Dermis blood vessel endothelial cell (primary cell): ENCODE measurements around the gene MDM2. TPM values are rescaled to one million over a fixed set of nuclear protein-coding genes. Genes with fewer than 3 reads are reported as not detected.
"Not testable (repeated sequence)": the region's sequence is repeated elsewhere in the genome, so short reads cannot be mapped to it uniquely, and the experiment has no call there.

Experiments
- DNase-seq: peaks from one replicate; pipeline ENCODE4 v3.0.0; 2010
- total RNA-seq: library from RNA; depleted of rRNA; stranded (reverse); fragments of >200 nt; gene quantifications from 2 replicates; pipeline ENCODE4 v1.2.3, GENCODE V29; 2014

The MDM2 gene
- total RNA-seq, 1 donor from 2014 or later = 201 TPM

DNA sequence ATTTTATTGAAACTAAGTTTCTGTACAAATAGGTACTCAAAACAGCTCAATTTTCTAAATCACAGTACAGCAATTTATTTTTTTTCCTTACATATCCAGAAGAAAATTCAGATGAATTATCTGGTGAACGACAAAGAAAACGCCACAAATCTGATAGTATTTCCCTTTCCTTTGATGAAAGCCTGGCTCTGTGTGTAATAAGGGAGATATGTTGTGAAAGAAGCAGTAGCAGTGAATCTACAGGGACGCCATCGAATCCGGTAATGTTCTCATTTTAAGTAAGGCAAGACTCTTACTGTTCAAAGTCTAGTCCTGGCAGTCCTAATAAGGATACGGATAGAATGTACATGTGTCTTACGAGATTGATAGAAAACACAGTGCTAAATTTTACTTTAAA, 20.7 kb downstream of the MDM2 start:
- no peak for DNase-seq

DNA sequence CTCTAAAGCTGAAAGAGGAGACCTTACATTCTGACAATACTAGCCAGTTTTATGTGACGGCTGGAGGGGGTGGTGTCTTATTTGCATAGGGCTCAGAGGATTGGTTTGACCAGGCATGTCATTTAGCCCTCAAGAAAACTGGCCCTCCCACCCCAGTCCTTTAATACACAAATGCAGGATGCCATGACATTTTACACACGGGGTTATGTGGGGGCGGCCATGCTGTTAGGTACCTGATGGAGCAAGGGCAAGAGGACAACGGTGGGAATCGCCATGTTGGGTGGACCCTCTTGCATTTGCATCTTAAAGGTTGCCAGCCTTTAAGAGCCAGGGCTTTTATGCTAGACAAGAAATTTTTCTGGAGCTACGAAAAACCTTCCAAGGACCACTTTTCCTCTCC, 23.3 kb downstream of the MDM2 start:
- peak; percentile 21 for DNase-seq

DNA sequence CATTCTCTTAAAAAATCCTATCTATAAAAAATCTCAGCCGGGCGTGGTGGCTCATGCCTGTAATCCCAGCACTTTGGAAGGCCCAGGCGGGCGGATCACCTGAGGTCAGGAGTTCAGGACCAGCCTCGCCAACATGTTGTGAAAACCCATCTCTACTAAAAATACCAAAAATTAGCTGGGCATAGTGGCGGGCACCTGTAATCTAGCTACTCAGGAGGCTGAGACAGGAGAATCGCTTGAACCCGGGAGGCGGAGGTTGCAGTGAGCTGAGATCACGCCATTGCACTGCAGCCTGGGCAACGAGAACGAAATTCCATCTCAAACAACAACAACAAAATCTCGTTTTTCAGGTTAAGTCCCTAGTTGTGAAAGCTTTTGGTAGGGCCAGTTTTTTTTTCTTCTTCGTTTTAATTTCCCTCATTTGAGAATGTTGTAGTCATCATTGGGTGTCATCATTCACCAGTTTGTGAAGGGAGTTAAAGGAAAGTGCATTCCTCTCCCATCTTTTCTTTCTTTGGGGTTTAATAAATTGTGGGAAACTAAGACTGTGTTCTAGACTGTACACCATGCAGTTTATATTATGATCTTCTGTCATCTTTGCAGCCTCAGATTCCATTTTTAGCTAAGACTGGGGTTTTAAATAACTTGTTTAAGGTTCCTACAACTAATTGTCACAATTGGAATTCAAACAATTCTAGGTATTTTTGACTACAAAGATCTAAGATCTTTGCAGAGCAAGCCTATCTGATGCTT, 23.9 kb downstream of the MDM2 start:
- no peak for DNase-seq

DNA sequence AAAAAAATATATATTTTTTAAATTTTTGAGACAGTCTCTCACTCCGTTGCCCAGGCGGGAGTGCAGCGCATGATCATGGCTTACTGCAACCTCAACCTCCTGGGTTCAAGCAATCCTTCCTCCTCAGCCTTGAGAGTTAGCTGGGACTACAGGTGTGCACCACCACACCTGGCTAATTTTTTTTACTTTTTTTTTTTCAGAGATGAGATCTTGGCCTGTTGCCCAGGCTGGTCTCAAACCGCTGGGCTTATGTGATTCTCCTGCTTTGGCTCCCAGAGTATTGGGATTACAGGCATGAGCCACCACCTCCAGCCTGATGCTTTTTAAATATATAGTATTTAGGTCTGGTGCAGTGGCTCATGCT, 24.5 kb downstream of the MDM2 start:
- no peak for DNase-seq

DNA sequence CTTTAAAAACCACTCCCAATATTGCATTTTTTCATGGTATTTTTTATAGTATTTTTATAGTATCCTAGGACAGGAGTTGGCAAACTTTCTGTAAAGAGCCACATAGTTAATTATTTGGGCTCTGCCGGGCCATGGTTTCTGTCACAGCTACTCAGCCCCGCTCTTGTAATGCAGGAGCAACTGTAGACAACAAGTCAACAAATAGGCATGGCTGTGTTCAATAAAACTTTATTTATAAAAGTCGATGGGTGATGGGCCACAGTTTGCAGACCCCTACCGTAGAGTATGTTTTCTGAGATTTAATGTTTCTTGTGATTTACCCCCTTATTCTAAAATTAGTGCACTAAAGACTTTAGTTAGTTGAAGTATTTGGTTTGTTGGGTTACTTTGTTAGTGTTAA, 25.5 kb downstream of the MDM2 start:
- no peak for DNase-seq

DNA sequence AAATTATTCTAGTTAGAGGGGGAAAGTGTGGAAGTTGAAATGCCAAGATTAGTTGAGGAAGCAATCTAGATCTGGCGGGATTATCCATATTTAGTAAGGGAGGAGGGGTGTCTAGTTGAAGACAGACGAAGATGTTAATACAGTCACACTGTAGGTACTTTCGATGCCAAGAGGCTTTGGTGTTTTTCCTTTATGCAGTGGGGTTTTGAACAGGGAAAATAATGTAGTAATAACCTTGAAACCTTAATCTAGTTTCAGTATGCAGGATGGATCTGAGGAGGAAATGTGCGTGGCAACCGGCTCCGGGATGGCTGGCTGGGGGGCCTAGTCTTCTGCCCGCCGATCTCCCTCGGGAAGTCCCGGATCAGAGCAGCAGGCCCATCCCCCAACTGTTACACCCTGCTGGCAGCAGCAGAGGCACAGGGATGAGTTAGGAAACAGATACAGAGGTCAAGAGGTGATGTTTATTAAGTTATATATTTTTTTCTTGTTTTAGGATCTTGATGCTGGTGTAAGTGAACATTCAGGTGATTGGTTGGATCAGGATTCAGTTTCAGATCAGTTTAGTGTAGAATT, 27.4 kb downstream of the MDM2 start:
- DNase-seq = no peak

DNA sequence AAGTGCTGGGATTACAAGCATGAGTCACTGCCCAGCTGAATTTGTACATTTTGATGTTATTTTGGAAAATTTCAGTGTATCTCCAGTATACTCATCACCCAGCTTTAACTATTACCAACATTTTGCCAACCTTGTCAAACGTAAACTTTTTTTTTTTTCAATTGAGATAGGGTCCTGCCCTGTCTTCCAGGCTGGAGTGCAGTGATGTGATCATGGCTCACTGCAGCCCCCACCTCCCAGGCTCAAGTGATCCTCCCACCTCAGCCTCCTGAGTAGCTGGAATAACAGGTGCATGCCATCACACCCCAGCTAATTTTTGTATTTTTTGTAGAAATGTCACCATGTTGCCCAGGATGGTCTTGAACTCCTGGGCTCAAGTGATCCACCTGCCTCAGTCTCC, 29.2 kb downstream of the MDM2 start:
- no peak for DNase-seq

DNA sequence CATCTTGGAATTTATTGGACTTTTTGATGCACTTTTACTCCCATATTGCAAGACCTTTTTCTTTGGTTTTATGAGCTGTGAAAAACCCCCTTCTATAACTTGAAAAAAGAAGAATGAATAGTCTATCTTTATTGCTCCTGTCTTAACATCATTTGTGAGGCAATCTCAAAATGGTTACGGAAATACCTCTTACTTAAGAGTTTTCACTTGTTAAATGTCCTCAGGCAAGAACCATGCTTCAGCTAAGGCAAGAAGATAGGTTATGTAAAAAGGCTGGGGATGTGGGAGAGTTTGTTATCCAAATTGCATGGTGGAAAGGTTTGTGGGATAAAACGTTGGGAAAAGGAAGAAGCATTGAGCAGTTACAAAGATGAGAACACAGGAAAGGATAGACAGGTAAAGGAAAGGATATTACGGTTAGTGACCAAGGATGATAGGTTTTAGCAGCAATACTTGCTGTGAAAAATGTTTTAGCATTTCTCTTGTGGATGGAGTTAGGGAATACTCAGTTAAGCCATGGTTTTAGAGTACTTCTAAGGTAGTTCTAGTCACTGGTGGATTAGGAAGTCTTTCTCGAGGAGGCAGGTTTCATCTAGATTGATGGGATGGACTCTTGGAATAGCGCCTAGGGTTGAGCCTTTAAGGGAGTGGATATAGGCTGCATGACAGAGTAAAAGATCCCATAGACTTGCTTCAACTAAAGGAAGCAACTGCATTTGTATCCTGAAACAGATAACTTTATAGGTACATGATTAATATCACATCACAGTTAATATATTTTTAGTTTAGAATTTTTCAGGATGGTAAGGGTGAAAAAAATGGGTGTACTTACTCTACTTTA, 30.3 kb downstream of the MDM2 start:
- DNase-seq = no peak

DNA sequence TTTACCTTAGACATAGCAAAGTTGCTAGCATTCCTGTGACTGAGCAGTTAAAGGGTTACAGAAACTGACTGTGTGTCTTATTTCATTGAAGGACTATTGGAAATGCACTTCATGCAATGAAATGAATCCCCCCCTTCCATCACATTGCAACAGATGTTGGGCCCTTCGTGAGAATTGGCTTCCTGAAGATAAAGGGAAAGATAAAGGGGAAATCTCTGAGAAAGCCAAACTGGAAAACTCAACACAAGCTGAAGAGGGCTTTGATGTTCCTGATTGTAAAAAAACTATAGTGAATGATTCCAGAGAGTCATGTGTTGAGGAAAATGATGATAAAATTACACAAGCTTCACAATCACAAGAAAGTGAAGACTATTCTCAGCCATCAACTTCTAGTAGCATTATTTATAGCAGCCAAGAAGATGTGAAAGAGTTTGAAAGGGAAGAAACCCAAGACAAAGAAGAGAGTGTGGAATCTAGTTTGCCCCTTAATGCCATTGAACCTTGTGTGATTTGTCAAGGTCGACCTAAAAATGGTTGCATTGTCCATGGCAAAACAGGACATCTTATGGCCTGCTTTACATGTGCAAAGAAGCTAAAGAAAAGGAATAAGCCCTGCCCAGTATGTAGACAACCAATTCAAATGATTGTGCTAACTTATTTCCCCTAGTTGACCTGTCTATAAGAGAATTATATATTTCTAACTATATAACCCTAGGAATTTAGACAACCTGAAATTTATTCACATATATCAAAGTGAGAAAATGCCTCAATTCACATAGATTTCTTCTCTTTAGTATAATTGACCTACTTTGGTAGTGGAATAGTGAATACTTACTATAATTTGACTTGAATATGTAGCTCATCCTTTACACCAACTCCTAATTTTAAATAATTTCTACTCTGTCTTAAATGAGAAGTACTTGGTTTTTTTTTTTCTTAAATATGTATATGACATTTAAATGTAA, 31.5 kb downstream of the MDM2 start:
- no peak for DNase-seq

DNA sequence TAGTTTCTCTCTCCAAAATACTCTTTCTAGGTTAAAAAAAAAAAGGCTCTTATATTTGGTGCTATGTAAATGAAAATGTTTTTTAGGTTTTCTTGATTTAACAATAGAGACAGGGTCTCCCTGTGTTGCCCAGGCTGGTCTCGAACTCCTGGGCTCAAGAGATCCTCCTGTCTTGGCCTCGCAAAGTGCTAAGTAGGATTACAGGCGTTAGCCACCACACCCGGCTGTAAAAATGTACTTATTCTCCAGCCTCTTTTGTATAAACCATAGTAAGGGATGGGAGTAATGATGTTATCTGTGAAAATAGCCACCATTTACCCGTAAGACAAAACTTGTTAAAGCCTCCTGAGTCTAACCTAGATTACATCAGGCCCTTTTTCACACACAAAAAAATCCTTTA, 33.2 kb downstream of the MDM2 start:
- not testable (repeated sequence) for DNase-seq

DNA sequence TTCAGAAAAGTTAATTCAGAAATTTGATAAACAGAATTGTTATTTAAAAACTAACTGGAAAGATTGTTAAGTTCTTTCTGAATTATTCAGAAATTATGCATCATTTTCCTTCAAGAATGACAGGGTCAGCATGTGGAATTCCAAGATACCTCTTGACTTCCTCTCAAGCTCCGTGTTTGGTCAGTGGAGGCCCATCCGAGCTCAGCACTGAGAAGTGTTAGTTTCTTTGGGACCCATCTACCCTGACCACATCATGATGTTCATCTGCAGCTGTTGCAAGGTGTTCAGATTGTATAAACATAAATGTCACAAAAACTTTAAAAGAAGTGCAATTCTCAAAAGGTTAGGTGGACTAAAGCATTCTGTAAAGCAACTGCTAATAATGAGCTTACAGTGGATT, 33.7 kb downstream of the MDM2 start:
- DNase-seq = no peak

DNA sequence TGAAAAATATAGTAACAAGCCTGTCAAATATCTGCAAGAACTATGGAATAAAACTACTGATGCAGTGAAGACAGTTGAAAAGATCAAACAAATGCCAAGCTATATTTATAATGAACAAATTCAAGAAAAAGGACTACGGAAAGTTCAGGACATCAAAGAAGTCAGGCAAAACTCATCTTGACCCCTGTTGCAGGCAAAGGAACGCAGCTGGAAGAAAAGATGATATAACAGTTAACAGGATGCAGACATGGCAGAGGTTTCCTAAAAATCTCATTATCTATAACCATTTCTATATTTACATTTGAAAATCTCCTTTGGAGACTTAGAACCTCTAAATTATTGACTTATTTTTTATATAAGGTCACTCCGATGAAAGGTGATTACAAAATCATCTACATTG, 34.1 kb downstream of the MDM2 start:
- DNase-seq = no peak

DNA sequence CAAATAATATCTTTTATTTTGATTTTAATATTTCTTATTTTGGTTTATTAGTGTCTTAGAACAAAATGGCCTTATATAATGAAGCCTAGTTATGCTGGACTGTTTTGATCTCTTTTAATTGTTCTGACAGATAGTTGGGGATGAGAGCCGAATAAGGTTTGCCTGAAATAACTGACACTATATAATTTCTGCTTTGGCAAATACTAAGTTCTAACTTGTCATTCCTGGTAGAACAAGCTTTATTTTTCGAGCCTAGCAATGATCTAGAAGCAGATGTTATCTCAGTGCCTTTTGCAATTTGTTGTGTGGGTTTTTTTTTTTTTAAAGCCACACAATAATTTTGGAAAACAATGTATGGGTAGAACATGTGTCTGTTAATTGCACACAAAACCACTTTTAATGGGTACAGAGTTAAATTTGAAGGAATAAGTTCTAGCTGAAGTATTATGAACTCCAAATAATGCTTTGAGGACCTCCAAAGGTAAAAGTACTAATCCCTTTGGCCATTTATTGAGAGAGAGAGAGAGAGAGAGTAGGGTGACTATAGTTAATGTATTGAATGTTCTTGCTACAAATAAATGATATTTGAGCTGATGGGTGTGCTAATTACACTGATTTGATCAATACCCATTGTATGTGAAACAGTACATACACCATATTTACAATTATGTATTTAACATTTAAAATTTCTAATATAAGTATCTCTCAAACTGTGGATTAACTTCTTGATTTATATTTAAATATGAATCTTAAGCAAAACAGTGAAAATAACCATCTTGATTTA, 35.0 kb downstream of the MDM2 start:
- DNase-seq = no peak

DNA sequence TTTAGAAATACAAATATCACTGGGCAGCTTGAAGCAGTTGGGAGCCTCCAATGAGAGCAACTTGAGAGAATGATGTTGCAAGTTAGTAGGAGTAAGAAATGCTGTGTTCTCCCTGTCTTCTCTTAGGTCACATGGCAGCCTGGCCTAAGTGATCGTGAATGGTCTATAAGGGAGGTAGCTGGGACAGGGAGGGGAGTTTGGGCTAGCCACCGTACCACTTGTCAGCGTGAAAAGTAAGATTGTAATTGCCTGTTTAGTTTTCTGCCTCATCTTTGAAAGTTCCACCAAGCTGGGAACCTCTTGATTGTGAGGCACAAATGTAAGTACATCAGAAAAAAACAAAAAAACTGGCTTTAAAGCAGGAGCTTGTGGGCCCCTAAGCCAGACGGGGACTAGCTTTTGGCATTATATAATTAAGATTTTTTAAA, 36.4 kb downstream of the MDM2 start:
- DNase-seq = no peak

DNA sequence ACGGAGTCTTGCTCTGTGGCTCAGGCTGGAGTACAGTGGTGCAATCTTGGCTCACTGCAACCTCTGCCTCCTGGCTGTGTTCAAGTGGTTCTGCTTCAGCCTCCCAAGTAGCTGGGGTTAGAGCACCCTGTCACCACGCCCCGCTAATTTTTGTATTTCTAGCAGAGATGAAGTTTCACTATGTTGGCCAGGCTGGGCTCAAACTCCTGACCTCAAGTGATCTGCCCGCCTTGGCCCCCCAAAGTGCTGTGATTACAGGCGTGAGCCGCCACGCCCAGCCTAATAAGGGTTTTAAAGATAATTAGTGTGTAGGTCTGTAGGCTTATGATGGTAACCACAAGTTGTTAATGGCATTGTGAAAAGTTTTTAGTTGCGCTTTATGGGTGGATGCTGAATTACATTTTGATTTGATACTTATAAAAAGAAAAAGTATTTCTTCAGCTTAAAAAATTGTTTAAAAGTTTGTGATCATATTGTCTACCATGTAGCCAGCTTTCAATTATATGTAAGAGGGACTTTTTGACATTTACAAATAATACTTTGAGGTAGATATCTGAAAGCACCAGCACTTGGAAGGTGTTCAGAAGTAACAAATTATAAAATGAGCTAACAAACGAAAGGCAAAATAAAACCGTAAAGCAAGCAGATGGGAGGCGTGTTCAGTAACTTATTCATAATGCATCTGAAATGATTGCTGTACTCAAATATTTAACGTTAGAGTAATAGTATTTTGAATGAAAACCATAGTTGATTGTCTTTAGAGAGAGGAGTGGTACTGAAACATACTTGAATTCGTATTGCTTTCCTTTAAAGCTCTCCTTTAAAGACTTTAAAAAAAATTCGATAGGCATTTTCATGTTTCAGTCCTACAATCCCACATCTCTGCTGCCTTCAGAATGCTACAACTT, 37.1 kb downstream of the MDM2 start:
- no peak for DNase-seq

DNA sequence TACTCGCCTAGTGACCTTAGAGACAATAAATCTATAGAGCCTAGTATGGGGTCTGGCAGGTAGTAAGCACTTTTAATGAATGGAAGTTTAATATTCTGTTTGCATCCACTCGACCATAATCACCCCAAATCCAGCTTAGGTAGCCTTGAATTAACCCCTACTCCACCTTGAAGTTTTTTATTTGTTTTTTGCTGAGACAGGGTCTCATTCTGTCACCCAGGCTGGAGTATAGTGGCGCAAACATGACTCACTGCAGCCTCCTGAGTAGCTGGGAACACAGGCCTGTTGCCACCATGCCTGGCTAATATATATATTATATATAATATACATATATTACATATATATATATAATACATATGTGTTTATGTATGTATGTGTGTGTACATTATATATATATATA, 38.8 kb downstream of the MDM2 start:
- DNase-seq = no peak

DNA sequence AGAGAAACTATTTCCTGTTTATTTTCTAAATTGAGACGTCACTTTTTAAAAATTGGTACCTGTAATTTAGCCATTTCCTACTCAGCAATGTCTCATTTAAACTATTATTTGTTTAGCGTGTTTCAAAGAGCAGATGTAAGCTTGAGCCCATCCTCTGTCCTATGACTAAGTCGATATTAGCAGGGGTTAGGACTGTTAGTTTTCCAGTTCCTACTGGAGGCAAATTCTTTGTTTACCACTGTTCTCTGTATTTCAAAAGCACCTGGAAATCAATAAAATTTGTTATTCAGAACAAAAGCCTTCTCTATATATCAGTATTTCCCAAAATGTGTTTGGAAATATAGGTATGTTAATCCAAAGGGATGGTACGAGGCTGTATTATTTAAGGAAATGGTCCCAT, 42.4 kb downstream of the MDM2 start:
- DNase-seq = no peak

DNA sequence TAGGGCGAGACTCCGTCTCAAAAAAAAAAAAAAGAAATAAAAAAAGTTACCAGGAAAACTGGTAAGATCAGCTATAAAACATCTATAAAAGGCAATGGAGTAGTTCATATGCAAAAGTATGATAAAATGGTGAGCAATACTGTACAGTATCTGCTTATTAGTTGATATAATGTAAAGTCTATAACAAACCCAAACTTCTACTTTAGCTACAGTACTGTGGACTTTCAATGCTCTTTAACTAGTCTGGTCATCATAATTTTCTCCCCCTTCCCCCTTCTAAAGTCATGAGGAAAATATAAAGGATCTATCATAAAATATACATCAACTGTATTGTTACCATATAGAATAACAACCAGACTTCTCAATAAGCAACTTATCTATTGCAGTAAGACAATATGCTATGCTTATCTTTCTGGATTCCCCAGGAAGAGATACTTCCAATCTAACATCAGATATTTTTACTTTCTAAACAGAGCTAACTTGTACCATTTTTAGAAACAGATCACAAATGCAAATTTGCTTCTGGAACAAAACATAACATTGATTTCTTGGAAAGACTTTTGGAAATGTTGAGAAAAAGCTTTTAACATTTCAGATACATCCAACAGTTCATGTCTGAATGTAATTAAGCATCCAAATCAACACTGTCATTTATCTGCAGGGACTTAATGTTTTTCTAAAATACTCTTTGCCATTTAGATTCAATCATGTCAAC, 43.8 kb downstream of the MDM2 start:
- no peak for DNase-seq

DNA sequence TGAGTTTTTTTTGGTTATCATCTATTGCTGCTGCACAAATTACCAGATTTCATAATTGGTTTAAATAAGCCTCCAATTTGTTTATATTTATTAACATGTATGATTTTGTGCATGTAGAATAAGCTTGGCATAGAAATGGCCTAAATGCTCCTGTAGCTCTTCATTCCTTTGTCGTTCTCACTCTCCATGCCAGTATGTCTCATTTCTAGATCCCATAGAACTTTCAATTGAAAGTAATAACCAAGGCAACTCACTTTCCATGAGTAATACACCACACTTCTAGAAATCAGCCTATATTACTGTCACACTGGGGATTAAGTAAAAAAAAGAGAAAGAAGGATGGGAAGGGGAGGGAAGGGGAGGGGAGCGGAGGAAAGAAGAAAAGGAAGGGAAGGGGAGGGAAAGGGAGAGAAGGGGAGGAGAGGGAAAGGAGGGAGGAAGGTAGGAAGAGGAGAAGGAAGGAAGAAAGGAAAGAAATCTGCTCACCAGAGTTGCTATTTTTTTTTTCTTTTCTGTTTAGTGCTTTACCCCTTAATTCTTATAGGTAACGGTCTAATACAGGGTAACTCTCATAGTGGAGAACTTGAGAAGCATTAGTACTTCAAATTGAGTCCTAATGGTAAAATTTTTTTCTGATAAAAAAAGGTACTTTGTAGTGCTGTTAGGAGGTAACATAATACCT, 45.6 kb downstream of the MDM2 start:
- no peak for DNase-seq

DNA sequence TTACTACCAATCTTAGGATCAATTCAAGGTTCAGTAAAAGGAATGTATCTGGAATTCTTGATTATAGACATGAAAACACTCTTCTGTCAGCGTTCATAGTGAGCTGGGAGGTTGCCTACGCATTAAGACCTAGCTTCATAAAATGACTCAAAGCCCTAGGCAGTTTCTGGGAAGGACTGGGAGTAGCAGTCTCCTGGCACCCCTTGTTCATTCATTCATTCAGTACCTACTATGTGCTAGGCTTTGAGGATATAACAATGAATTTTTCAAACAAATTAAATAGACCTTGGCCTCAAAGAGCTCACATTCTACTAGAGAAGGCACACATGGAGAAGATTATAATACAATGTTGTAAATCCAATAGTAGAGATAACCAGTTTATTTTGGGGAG, 46.1 kb downstream of the MDM2 start:
- DNase-seq = no peak
